Activated naive CD8-positive, alpha-beta T cell treated with anti-CD3 and anti-CD28 coated beads for 36 hours (primary cell): Measurements from ENCODE around the gene UCHL1. TPM values are rescaled to one million over a fixed set of nuclear protein-coding genes. Genes with fewer than 3 reads are reported as not detected.
"Not testable (repeated sequence)": the region's sequence is repeated elsewhere in the genome, so short reads cannot be mapped to it uniquely, and the experiment has no call there.

Experiments used
- DNase-seq: peaks from one replicate; pipeline ENCODE4 v3.0.0; 2021
- H3K27ac Mint-ChIP-seq: one replicate; pipeline ENCODE4 v1.8.0; 2022; ENCODE audit warnings: mild to moderate bottlenecking, moderate library complexity, mixed read lengths
- H3K27me3 Mint-ChIP-seq: one replicate; pipeline ENCODE4 v1.8.0; 2022; ENCODE audit warnings: mild to moderate bottlenecking, mixed read lengths
- H3K36me3 Mint-ChIP-seq: one replicate; pipeline ENCODE4 v1.8.0; 2021; ENCODE audit warnings: mild to moderate bottlenecking, mixed read lengths
- H3K4me1 Mint-ChIP-seq: one replicate; pipeline ENCODE4 v1.8.0; 2021; ENCODE audit warnings: mixed read lengths
- H3K4me3 Mint-ChIP-seq: one replicate; pipeline ENCODE4 v1.8.0; 2022; ENCODE audit warnings: mild to moderate bottlenecking, moderate library complexity, mixed read lengths
- H3K9me3 Mint-ChIP-seq: one replicate; pipeline ENCODE4 v1.8.0; 2022; ENCODE audit warnings: mixed read lengths
- total RNA-seq, 2 experiments: library from RNA; stranded (reverse); gene quantifications; one replicate each; pipeline ENCODE4 v1.2.3, GENCODE V29; 2021

Gene UCHL1
- total RNA-seq, 2 experiments from 2014 or later = 6.2 to 7.5 TPM

GRCh38 chr4:41296995-41297394 is 40.3 kb downstream of the UCHL1 start:
- H3K4me1 Mint-ChIP-seq = no peaks in the 10 kb centered on the region
- H3K9me3 Mint-ChIP-seq = peaks cover 6% of the 10 kb centered on the region
- H3K4me3 Mint-ChIP-seq = no peak overlapping the region
- no peaks in the 10 kb centered on the region for H3K36me3 Mint-ChIP-seq
- H3K27me3 Mint-ChIP-seq = peaks cover 4% of the 10 kb centered on the region
- DNase-seq = no peak
- no peak overlapping the region for H3K27ac Mint-ChIP-seq

DNA sequence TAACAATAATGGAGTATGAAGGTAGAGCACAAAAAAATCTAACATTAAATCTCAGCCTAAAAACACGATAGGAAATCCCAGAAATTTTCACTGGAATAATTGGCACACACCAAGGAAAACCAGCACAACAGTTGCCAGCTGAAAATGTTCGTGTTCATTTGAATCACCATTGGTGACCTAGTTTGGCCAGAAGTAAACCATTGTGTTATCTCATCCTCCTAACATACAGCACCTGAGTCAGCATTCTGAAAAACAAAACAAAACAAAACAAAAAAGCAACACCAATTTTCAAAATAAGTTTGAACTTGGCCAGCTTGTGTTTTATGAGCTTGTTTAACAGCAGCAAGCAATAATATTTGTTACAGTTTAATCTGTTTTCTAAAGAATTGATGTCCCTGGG is 41.1 kb downstream of the UCHL1 start:
- Mint-ChIP-seq H3K4me1 (no peaks in the 10 kb centered on the region), H3K36me3 (no peaks in the 10 kb centered on the region), H3K27me3 (peaks cover 8% of the 10 kb centered on the region), H3K9me3 (peaks cover 6% of the 10 kb centered on the region), H3K27ac (no peak overlapping the region), H3K4me3 (no peak overlapping the region)
- no peak for DNase-seq

- DNase-seq = no peak
- Mint-ChIP-seq H3K27me3 (peaks cover 13% of the 10 kb centered on the region), H3K27ac (no peak overlapping the region), H3K9me3 (peaks cover 6% of the 10 kb centered on the region), H3K4me3 (no peak overlapping the region), H3K36me3 (no peaks in the 10 kb centered on the region), H3K4me1 (no peaks in the 10 kb centered on the region)
Observed at GRCh38 chr4:41299486-41299885, 42.8 kb downstream of the UCHL1 start.

DNA sequence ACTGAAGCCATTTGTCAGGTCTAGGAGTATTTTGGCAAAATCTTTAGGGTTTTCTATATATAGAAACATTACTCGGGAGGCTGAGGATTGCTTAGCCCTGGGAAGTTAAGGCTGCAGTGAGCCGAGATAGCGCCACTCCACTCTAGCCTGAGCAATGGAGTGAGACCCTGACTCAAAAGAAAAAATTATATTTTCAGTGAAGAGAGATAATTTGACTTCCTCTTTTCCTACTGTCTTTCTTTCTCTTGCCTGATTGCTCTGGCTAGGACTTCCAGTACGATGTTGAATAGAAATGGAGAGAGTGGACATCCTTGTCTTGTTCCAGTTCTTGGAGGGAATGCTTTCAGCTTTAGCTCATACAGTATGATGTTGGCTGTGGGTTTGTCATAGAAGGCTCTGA is 44.4 kb downstream of the UCHL1 start:
- no peak overlapping the region for H3K4me3 Mint-ChIP-seq
- H3K4me1 Mint-ChIP-seq = no peaks in the 10 kb centered on the region
- DNase-seq = no peak
- no peak overlapping the region for H3K27ac Mint-ChIP-seq
- no peaks in the 10 kb centered on the region for H3K9me3 Mint-ChIP-seq
- H3K36me3 Mint-ChIP-seq = no peaks in the 10 kb centered on the region
- H3K27me3 Mint-ChIP-seq = peaks cover 13% of the 10 kb centered on the region

DNA sequence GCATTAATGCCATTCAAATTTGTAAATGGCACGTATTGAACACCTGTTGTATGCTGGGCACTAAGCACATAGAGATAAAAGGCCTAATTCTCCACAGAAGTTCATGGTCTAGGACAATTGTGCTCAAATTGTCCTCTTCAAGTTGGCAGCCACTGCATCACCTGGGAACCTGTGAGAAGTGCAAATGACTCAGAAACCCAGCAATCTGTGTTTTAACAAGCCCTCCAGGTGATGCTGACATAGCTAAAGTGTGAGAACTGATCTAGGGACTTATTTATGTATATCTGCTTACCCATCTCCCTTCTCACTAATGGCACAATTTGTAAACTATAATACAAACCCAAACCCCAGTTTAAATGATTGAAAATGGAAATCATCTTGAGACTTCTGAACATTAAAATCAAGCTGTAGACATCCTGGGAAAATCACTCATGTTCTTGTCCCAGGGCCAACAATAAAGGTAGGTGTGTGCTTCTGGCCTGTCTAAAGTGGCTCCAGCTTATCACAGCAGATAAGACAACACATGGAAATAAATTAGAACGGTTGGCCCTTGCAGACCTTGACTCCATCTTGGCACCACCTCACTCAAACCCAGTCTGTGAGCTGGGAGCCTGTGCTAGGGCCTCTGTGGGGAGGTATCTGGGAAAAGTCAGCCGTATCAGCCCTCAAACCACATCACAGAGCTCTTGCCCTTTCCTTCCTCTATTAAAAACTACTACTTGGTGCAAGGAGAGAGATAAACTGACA is 46.8 kb downstream of the UCHL1 start:
- Mint-ChIP-seq H3K4me3 (no peak overlapping the region), H3K36me3 (no peaks in the 10 kb centered on the region), H3K27ac (no peak overlapping the region), H3K27me3 (peaks cover 23% of the 10 kb centered on the region), H3K9me3 (no peaks in the 10 kb centered on the region), H3K4me1 (no peaks in the 10 kb centered on the region)
- no peak for DNase-seq

GRCh38 chr4:41304221-41304620 is 47.5 kb downstream of the UCHL1 start:
- DNase-seq = no peak
- no peaks in the 10 kb centered on the region for H3K4me1 Mint-ChIP-seq
- peaks cover 23% of the 10 kb centered on the region for H3K27me3 Mint-ChIP-seq
- H3K36me3 Mint-ChIP-seq = no peaks in the 10 kb centered on the region
- no peaks in the 10 kb centered on the region for H3K9me3 Mint-ChIP-seq
- H3K4me3 Mint-ChIP-seq = no peak overlapping the region
- no peak overlapping the region for H3K27ac Mint-ChIP-seq

DNA sequence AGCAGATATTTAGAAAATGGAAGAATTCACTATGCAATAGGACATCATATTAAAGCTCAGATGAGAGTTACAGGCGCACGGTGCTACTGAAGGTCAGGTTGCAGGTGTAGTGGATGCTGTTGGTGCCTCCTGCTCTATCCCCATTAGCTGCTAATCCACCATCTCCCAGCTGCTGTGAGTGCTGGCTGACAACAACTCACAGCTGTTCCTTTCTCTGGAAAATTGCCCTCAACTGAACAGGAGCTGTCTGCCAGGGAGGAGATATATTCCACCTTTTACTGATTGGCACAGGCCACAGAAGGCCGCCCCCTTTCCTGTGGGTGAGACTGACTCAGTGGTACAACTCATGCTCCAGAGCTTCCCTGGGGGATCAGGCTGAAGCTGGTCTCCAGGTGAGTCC is 48.7 kb downstream of the UCHL1 start:
- Mint-ChIP-seq H3K27me3 (peaks cover 27% of the 10 kb centered on the region), H3K4me1 (no peaks in the 10 kb centered on the region), H3K36me3 (no peaks in the 10 kb centered on the region), H3K27ac (no peak overlapping the region), H3K4me3 (no peak overlapping the region), H3K9me3 (peaks cover 4% of the 10 kb centered on the region)
- DNase-seq = no peak

GRCh38 chr4:41307638-41308037 is 50.9 kb downstream of the UCHL1 start:
- Mint-ChIP-seq H3K4me3 (no peak overlapping the region), H3K36me3 (no peaks in the 10 kb centered on the region), H3K27ac (no peak overlapping the region), H3K9me3 (peaks cover 4% of the 10 kb centered on the region), H3K4me1 (no peaks in the 10 kb centered on the region), H3K27me3 (peaks cover 18% of the 10 kb centered on the region)
- DNase-seq = no peak

- Mint-ChIP-seq H3K4me1 (no peaks in the 10 kb centered on the region), H3K9me3 (peaks cover 4% of the 10 kb centered on the region), H3K36me3 (no peaks in the 10 kb centered on the region), H3K4me3 (no peak overlapping the region), H3K27ac (no peak overlapping the region), H3K27me3 (peaks cover 22% of the 10 kb centered on the region)
- no peak for DNase-seq
Observed at GRCh38 chr4:41308398-41308797, 51.7 kb downstream of the UCHL1 start.

DNA sequence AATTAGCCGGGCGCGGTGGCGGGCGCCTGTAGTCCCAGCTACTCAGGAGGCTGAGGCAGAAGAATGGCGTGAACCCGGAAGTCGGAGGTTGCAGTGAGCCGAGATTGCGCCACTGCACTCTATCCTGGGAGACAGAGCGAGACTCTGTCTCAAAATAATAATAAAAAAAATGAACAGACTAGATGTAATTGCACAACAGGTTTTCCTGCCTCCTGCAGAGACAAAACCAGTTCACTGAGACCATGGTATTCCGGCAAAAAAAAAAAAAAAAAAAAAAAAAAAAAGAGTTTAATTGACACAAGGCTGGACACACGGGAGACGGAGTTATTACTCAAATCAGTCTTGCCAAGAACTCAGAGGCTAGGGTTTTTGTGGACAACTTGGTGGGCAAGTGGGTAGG is 58.7 kb downstream of the UCHL1 start:
- H3K27ac Mint-ChIP-seq, DNase-seq, H3K36me3 Mint-ChIP-seq, H3K4me1 Mint-ChIP-seq, H3K9me3 Mint-ChIP-seq, H3K27me3 Mint-ChIP-seq, H3K4me3 Mint-ChIP-seq: not testable (repeated sequence)

- Mint-ChIP-seq H3K4me1 (no peaks in the 10 kb centered on the region), H3K4me3 (no peak overlapping the region), H3K27ac (no peak overlapping the region), H3K27me3 (peaks cover 7% of the 10 kb centered on the region), H3K9me3 (no peaks in the 10 kb centered on the region), H3K36me3 (no peaks in the 10 kb centered on the region)
- no peak for DNase-seq
Observed at GRCh38 chr4:41315862-41316261, 59.1 kb downstream of the UCHL1 start.

Other genes starting within 250 kb of the UCHL1 start
- gene APBB2, start 42.4 kb upstream of the UCHL1 start, total RNA-seq = 1 to 10 TPM; 3.1 to 5.5 TPM